Esophagus muscularis mucosa (tissue), 4 donors: ENCODE measurements around the gene DZANK1. TPM values are rescaled to one million over a fixed set of nuclear protein-coding genes. Genes with fewer than 3 reads are reported as not detected.
A peak's percentile ranks its signal among the peaks of the same experiment; 100 is the strongest.

Source experiments
- DNase-seq: peaks from one replicate; pipeline ENCODE4 v3.0.0-alpha.2; 2017; ENCODE audit errors: extremely low spot score
- H3K27ac ChIP-seq, 4 donors: fragments of 200-600 bp; sonication (generic); replicated peaks in 1 of 4; 1 replicate in 3 of 4; 2 replicates in 1 of 4; pipeline ENCODE4 v1.5.1; 2016 to 2019; ENCODE audit warnings: mild to moderate bottlenecking in 1 of 4
- H3K27me3 ChIP-seq, 4 donors: fragments of 200-600 bp; sonication (generic); one replicate each; pipeline versions ENCODE4 v1.5.1 to v1.6.0; 2016 to 2019
- H3K36me3 ChIP-seq, 4 donors: fragments of 200-600 bp; sonication (generic); one replicate each; pipeline ENCODE4 v1.5.1; 2016 to 2019
- H3K4me1 ChIP-seq, 4 donors: fragments of 200-600 bp; sonication (generic); one replicate each; pipeline ENCODE4 v1.5.1; 2016 to 2019
- H3K4me3 ChIP-seq, 4 donors: fragments of 200-600 bp; sonication (generic); 1 replicate in 2 of 4; 2 replicates in 2 of 4; pipeline ENCODE4 v1.5.1; 2016 to 2019; ENCODE audit warnings: mild to moderate bottlenecking in 4 of 4, moderate library complexity in 1 of 4
- H3K9me3 ChIP-seq, 4 donors: fragments of 200-600 bp; sonication (generic); 1 replicate in 3 of 4; 2 replicates in 1 of 4; pipeline ENCODE4 v1.5.1; 2016 to 2019
- CTCF ChIP-seq, 3 experiments: fragments of 200-600 bp in 2 of 3; fragments of 450-650 bp in 1 of 3; sonication (generic) in 2 of 3; IDR thresholded peaks; one replicate each; pipeline ENCODE4 v1.5.1; 2017 to 2019; ENCODE audit warnings: antibody characterized with exemption in 3 of 3, mild to moderate bottlenecking in 2 of 3, moderate library complexity in 1 of 3
- EP300 ChIP-seq: sonication (generic); formaldehyde crosslinking; IDR thresholded peaks from one replicate; pipeline ENCODE4 v1.6.1; 2017; ENCODE audit warnings: antibody characterized with exemption
- POLR2A ChIP-seq: fragments of 450-650 bp; IDR thresholded peaks from one replicate; pipeline ENCODE4 v1.6.1; 2017; ENCODE audit warnings: antibody characterized with exemption, moderate library complexity, mild to moderate bottlenecking, low read depth
- POLR2AphosphoS5 ChIP-seq, 2 donors: sonication (generic); formaldehyde crosslinking; IDR thresholded peaks; one replicate each; pipeline ENCODE4 v1.6.1; 2017; ENCODE audit warnings: antibody characterized with exemption in 2 of 2
- WGBS: methylation state at CpG from one replicate; pipeline ENCODE4 v1.1.5; 2018; 5-methylcytosine and 5-hydroxymethylcytosine counted together
- intact Hi-C: fragments of 100-400 bp; cut with DNase I; formaldehyde crosslinking; loops from one replicate; pipeline ENCODE4 v1.15.1; 2023
- total RNA-seq, 4 donors: library from RNA; depleted of rRNA; stranded (reverse); fragments of >200 nt; gene quantifications; one replicate each; pipeline versions ENCODE4 v1.1.0 to v1.2.1, GENCODE V29; 2016

The DZANK1 gene
- total RNA-seq = 1 to 10 TPM; 1.3 to 2.1 (median 1.4) TPM

GRCh38 chr20:18466894-18467730, at the start of gene DZANK1, which contains the start of gene POLR3F:
Gene DZANK1, minus strand, starts transcription at chr20:18467030. Its CDS starts 1,672 bp downstream, at chr20:18465358.
Gene POLR3F, plus strand, starts transcription at chr20:18467390. Its CDS starts 117 bp downstream, at chr20:18467507.
- peak; percentile 98 for DNase-seq
- H3K4me1 ChIP-seq = peaks cover 14 to 28% (median 20%) of the 10 kb centered on the region in 4 donors
- no peaks in the 10 kb centered on the region for H3K27me3 ChIP-seq
- intact Hi-C loops = loop anchor here (5.0 kb wide), 1 partner anchor 40 kb away; the partner anchor contains the start of gene SEC23B
- H3K27ac ChIP-seq = peak within 1 kb of the TSS; percentile 73 to 82 (median 80)
- H3K36me3 ChIP-seq = peaks cover 0 to 25% (median 13%) of the 10 kb centered on the region in 4 donors
- TF ChIP-seq POLR2A (no peak), EP300 (no peak), CTCF (IDR thresholded peaks at IDR 0.05) (peak in 1 of 3 experiments; percentile 24), POLR2AphosphoS5 (IDR thresholded peaks at IDR 0.05) (peak; percentile 81 to 83)
- no peaks in the 10 kb centered on the region for H3K9me3 ChIP-seq
- WGBS = 0% methylated on average over 26 of the region's 57 CpGs
- peak within 1 kb of the TSS; percentile 68 to 90 (median 81) for H3K4me3 ChIP-seq

GRCh38 chr20:18515973-18516372, 49.1 kb upstream of the DZANK1 start:
- DNase-seq = no peak
- no peak for TF ChIP-seq POLR2AphosphoS5 (IDR thresholded peaks at IDR 0.05)
- TF ChIP-seq EP300 = no peak
- no peak for TF ChIP-seq CTCF (IDR thresholded peaks at IDR 0.05)
- no peak for TF ChIP-seq POLR2A
- Histone ChIP-seq H3K27me3 (no peaks in the 10 kb centered on the region), H3K9me3 (no peaks in the 10 kb centered on the region), H3K4me1 (no peaks in the 10 kb centered on the region), H3K4me3 (no peak overlapping the region), H3K27ac (no peak overlapping the region), H3K36me3 (peaks cover 19 to 68% (median 44%) of the 10 kb centered on the region in 4 donors)
- intact Hi-C loops = no loop called here

DNA sequence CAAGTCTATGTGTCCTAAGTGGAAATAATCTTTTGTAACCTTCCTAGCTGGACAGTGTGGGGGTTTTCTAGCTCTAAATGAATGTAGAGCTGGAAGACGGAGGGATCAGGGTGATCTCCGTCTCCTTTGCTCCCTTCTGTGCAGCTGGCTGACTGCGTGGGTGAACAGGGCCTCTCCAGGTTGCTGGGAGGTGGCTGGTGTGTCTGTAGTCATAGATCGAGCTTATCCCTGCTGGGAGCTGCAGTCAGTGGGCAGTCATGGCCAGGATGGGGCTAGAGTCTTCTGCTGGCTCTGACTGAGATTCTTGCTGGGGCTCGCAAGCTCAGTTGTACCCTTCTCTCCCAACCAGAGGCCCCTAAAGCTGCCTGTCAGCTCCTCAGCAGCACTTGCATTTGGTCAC, 47.3 kb upstream of the DZANK1 start:
- 91% methylated on average over 4 of the region's 5 CpGs for WGBS
- no peak overlapping the region for H3K4me3 ChIP-seq
- DNase-seq = no peak
- H3K9me3 ChIP-seq = no peaks in the 10 kb centered on the region
- H3K4me1 ChIP-seq = peaks cover under 1 to 3% (median under 1%) of the 10 kb centered on the region in 4 donors
- TF ChIP-seq CTCF (IDR thresholded peaks at IDR 0.05) (no peak), POLR2AphosphoS5 (IDR thresholded peaks at IDR 0.05) (no peak), POLR2A (no peak), EP300 (no peak)
- H3K36me3 ChIP-seq = peaks cover 19 to 77% (median 50%) of the 10 kb centered on the region in 4 donors
- intact Hi-C loops = no loop called here
- no peak overlapping the region for H3K27ac ChIP-seq
- no peaks in the 10 kb centered on the region for H3K27me3 ChIP-seq

DNA sequence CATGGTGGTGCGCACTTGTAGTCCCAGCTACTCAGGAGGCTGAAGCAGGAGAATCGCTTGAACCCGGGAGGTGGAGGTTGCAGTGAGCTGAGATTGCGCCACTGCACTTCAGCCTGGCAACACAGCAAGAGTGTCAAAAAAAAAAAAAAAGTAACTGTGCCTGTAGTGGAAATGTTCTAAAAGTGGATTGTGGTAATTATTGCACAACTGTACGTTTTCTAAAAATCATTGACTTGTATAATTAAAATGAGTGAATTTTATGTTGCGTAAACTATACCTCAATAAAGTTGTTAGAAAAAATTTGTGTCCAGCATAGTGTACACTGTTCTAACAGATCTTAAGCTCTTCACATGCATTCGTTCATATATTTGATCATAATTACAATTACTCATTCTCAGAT, 46.4 kb upstream of the DZANK1 start:
- Histone ChIP-seq H3K9me3 (no peaks in the 10 kb centered on the region), H3K36me3 (peaks cover 19 to 77% (median 50%) of the 10 kb centered on the region in 4 donors), H3K27ac (no peak overlapping the region), H3K4me1 (peaks cover 10 to 12% (median 10%) of the 10 kb centered on the region in 4 donors), H3K27me3 (no peaks in the 10 kb centered on the region), H3K4me3 (no peak overlapping the region)
- 87% methylated on average over 7 of the region's 7 CpGs for WGBS
- TF ChIP-seq CTCF (IDR thresholded peaks at IDR 0.05) (no peak), EP300 (no peak), POLR2A (no peak), POLR2AphosphoS5 (IDR thresholded peaks at IDR 0.05) (no peak)
- DNase-seq = no peak
- intact Hi-C loops = no loop called here
